Prostate gland (tissue), 2 donors: ENCODE results near the gene SCN5A. TPM values are rescaled to one million over a fixed set of nuclear protein-coding genes. Genes with fewer than 3 reads are reported as not detected.

Source experiments
- DNase-seq: peaks from one replicate; pipeline ENCODE4 v3.0.0-alpha.2; 2019; ENCODE audit warnings: low spot score
- H3K27ac ChIP-seq, 2 donors: fragments of 200-600 bp; sonication (generic); 2 replicates each; pipeline ENCODE4 v1.5.1; 2017 to 2019
- H3K27me3 ChIP-seq: fragments of 200-600 bp; sonication (generic); replicated peaks from 2 replicates; pipeline ENCODE4 v1.5.1; 2019; ENCODE audit not compliant: insufficient read depth
- H3K36me3 ChIP-seq, 2 donors: fragments of 200-600 bp; sonication (generic); 1 replicate in 1 of 2; 2 replicates in 1 of 2; pipeline versions ENCODE4 v1.5.1 to v1.8.1; 2017 to 2019
- H3K4me1 ChIP-seq: fragments of 200-600 bp; sonication (generic); replicated peaks from 2 replicates; pipeline ENCODE4 v1.5.1; 2019
- H3K4me3 ChIP-seq, 2 donors: fragments of 200-600 bp; sonication (generic); 2 replicates each; pipeline ENCODE4 v1.5.1; 2017 to 2019
- H3K9me3 ChIP-seq: fragments of 200-600 bp; sonication (generic); 2 replicates; pipeline ENCODE4 v1.5.1; 2017
- POLR2A ChIP-seq: fragments of 450-650 bp; IDR thresholded peaks from one replicate; pipeline ENCODE4 v1.6.1; 2016; ENCODE audit warnings: antibody characterized with exemption, mild to moderate bottlenecking
- POLR2AphosphoS5 ChIP-seq: sonication (generic); formaldehyde crosslinking; IDR thresholded peaks from one replicate; pipeline ENCODE4 v1.6.1; 2017; ENCODE audit warnings: antibody characterized with exemption
- WGBS: methylation state at CpG from one replicate; pipeline ENCODE4 v1.1.5; 2018; 5-methylcytosine and 5-hydroxymethylcytosine counted together
- intact Hi-C: fragments of 100-400 bp; cut with DNase I; formaldehyde crosslinking; loops from one replicate; pipeline ENCODE4 v1.14.2; 2022
- total RNA-seq, 2 donors: library from RNA; depleted of rRNA; stranded (reverse); fragments of >200 nt; gene quantifications; one replicate each; pipeline ENCODE4 v1.1.0, GENCODE V29; 2016
- TF ChIP-seq, protein P1 (sequence below), 4 experiments: fragments of 200-600 bp in 2 of 4; fragments of 450-650 bp in 2 of 4; sonication (generic) in 2 of 4; IDR thresholded peaks; 1 replicate in 3 of 4; 2 replicates in 1 of 4; pipeline ENCODE4 v1.5.1; 2016 to 2019; ENCODE audit warnings: antibody characterized with exemption in 4 of 4, mild to moderate bottlenecking in 2 of 4, moderate library complexity in 2 of 4

The SCN5A gene
- 1 to 10 TPM in 1 of 2 donors, under 1 TPM in 1; 0.23 to 1.5 TPM for total RNA-seq

DNA sequence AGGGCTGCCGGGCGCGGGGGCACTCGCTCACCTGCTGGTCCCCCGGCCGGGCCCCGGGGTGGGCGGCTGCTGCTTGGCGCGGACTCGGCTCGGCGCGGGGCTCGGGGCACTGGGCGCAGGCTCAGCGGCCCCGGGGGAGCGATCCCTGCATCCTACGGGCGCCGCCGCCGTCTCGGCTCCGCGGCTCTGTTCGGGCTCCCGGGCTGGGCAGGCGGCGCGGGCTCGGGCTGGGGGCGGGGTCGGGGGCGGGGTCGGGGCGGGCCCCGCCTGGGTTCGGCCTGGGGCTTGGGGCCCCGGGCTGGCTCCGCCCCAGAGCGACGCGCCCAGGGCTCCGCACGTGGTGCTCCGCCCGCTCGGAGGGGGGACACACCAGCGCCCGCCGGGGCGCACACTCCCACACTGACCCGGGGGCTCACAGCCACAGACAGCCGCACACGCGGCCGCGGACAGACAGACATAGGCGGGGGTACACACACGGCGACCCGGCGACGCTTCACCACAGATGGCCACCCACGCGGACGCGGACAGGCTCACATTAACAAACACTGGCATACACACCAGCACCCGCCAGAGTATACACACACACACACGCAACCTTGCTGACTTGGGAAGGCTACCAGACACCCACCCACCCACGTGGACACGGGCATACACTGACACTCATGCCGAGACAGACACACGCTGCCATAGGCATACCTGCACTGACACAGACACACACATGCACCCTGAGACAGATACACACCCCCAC lies at the start of gene SCN5A:
Gene SCN5A, minus strand, starts transcription at position 188 of the 748 bp plus-strand sequence. CDS start 16,380 bp downstream, outside the sequence.
- Histone ChIP-seq H3K9me3 (no peaks in the 10 kb centered on the region), H3K27ac (no peak within 1 kb of the TSS), H3K36me3 (no peaks in the 10 kb centered on the region), H3K27me3 (no peaks in the 10 kb centered on the region), H3K4me1 (no peaks in the 10 kb centered on the region), H3K4me3 (peak within 1 kb of the TSS; percentile 33 to 49)
- intact Hi-C loops: loop anchor here (5.0 kb wide), 1 partner anchor 117 kb away; no protein-coding TSS in a partner anchor
- DNase-seq: peak; percentile 32
- TF ChIP-seq, protein P1, sequence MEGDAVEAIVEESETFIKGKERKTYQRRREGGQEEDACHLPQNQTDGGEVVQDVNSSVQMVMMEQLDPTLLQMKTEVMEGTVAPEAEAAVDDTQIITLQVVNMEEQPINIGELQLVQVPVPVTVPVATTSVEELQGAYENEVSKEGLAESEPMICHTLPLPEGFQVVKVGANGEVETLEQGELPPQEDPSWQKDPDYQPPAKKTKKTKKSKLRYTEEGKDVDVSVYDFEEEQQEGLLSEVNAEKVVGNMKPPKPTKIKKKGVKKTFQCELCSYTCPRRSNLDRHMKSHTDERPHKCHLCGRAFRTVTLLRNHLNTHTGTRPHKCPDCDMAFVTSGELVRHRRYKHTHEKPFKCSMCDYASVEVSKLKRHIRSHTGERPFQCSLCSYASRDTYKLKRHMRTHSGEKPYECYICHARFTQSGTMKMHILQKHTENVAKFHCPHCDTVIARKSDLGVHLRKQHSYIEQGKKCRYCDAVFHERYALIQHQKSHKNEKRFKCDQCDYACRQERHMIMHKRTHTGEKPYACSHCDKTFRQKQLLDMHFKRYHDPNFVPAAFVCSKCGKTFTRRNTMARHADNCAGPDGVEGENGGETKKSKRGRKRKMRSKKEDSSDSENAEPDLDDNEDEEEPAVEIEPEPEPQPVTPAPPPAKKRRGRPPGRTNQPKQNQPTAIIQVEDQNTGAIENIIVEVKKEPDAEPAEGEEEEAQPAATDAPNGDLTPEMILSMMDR (IDR thresholded peaks at IDR 0.05): no peak
- no peak for TF ChIP-seq POLR2AphosphoS5
- 1% methylated on average over 65 of the region's 76 CpGs for WGBS

DNA sequence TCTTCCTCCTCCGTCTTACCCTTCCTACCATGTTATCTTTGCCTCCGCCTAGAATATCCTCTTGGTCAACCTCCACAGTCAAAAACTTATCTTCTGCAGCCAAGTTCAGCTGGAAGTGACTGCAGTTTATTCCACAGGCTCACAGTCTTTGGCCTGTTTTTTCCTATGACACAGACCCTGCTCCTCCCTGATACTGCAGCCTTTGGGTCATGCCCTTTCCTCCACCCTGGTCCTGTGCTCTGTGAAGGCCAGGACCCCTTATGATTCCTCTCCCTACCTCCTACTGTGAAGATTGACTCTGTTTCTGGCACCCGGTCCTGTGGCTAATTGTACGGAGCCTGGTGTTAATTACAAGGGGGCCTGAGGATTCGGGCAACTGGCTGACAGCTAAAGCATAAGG lies 49.3 kb upstream of the SCN5A start:
- WGBS: 87% methylated on average over 5 of the region's 5 CpGs
- no peak for DNase-seq

DNA sequence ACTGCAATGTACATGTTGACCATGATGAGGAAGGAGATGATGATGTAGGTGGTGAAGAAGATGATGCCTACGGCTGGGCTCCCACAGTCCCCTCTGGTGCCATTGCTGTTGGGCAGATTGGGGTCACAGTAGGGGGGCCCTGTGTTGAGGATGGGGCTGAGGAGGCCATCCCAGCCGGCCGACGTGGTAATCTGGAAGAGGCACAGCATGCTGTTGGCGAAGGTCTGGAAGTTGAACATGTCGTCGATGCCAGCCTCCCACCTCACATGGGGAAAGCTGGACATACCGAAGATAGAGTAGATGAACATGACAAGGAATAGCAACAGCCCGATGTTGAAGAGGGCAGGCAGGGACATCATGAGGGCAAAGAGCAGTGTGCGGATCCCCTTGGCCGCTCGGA lies 48.6 kb upstream of the SCN5A start:
- Histone ChIP-seq H3K4me1 (no peaks in the 10 kb centered on the region), H3K27ac (no peak overlapping the region), H3K27me3 (no peaks in the 10 kb centered on the region), H3K36me3 (no peaks in the 10 kb centered on the region), H3K4me3 (no peak overlapping the region), H3K9me3 (no peaks in the 10 kb centered on the region)
- intact Hi-C loops: no loop called here
- WGBS: 97% methylated on average over 12 of the region's 12 CpGs
- no peak for DNase-seq
- TF ChIP-seq, protein P1 (IDR thresholded peaks at IDR 0.05): no peak
- TF ChIP-seq POLR2A (no peak), POLR2AphosphoS5 (no peak)

More for the DNA sequence above, 49.3 kb upstream of the SCN5A start:
- Histone ChIP-seq H3K4me3 (no peak overlapping the region), H3K27ac (no peak overlapping the region), H3K36me3 (no peaks in the 10 kb centered on the region), H3K4me1 (no peaks in the 10 kb centered on the region), H3K9me3 (no peaks in the 10 kb centered on the region), H3K27me3 (no peaks in the 10 kb centered on the region)
- TF ChIP-seq POLR2A (no peak), POLR2AphosphoS5 (no peak)
- TF ChIP-seq, protein P1 (IDR thresholded peaks at IDR 0.05): no peak
- intact Hi-C loops: no loop called here

DNA sequence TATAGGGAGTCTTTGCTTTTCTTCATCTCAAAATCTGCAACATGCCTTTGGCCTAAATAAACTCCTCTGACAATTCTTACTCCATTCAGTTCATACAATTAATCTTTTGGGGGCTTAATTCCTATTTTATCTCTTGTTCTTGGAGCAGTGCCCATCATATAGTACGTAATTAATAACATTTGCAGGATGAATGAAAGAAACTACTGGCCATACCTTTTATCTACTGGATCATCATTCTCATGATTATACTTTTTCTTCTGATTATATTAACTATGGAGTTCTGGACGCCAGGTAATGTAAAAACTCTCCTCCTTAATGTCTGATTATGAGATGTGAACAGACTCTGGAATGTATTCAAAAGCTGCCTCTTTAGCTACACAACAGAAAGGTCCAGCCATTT lies 46.5 kb upstream of the SCN5A start:
- intact Hi-C loops: no loop called here
- Histone ChIP-seq H3K9me3 (no peaks in the 10 kb centered on the region), H3K27me3 (no peaks in the 10 kb centered on the region), H3K4me1 (no peaks in the 10 kb centered on the region), H3K4me3 (no peak overlapping the region), H3K27ac (no peak overlapping the region), H3K36me3 (no peaks in the 10 kb centered on the region)
- WGBS: 53% methylated on average over 2 of the region's 2 CpGs
- no peak for DNase-seq
- TF ChIP-seq POLR2A: no peak
- no peak for TF ChIP-seq POLR2AphosphoS5
- TF ChIP-seq, protein P1 (IDR thresholded peaks at IDR 0.05): no peak

DNA sequence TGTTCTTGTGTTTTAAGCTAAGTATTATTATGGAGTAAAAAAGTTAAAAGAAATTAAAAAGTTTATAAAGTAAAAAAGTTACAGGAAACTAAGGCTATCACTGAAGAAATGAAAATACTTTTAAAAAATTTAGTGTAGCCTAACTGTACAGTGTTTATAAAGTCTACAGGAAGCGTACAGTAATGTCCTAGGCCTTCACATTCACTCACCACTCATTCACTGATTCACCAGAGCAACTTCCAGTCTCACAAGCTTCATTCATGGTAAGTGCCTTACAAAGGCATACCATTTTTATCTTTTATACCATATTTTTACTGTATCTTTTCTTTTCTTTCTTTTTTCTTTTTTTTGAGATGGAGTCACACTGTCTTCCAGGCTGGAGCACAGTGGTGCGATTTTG lies 40.7 kb upstream of the SCN5A start:
- Histone ChIP-seq H3K9me3 (no peaks in the 10 kb centered on the region), H3K4me3 (no peak overlapping the region), H3K4me1 (no peaks in the 10 kb centered on the region), H3K36me3 (no peaks in the 10 kb centered on the region), H3K27ac (no peak overlapping the region), H3K27me3 (no peaks in the 10 kb centered on the region)
- intact Hi-C loops: no loop called here
- no peak for DNase-seq
- TF ChIP-seq POLR2AphosphoS5 (no peak), POLR2A (no peak)
- TF ChIP-seq, protein P1 (IDR thresholded peaks at IDR 0.05): no peak
- WGBS: 96% methylated on average over 2 of the region's 2 CpGs
